CD4-positive, alpha-beta T cell treated with Interleukin-15 for 1 hour (primary cell): ENCODE results near the gene LTA.

ENCODE experiments used
- DNase-seq: peaks from one replicate; pipeline ENCODE4 v3.0.0-alpha.2; 2020

Gene LTA

DNA sequence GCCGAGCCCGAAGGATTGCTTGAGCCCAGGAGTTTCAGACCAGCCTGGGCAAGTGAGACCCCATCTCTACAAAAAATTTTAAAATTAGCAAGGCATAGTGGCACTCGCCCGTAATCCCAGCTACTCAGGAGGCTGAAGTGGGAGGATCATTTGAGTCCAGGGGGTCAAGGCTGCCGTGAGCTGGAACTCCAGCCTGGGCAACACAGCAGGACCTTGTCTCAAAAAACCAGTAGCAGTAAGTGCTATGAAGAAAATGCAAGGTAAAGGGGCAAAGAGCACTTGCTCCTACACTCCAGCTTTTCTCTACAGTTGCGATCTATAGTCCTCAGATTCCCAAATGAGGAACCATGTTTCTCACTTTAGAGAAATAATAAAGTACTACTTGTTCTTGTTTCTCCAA lies 28.4 kb upstream of the LTA start:
- no peak for DNase-seq

- DNase-seq = no peak
Measured at GRCh38 chr6:31544676-31545075, 27.4 kb upstream of the LTA start.

DNA sequence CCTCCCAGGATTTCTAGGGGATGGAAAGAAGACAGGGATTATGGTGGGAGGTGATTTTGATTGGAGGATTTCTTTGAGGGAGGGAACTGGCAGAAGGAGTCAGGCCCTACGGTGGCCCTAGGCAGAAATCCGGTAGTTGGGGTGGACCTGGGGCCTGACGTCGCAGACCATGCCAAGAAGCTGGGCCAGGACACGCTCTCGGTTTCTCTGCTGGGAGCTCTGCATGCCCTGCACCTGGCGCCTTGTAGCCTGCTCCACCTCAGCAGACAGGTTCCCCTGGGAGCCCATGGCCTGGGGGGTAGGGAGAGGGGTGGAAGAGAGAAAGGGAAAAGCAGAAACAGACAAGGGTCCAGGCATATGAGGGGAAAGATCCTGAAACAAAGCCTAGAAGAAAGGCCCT lies 26.8 kb upstream of the LTA start:
- no peak for DNase-seq

DNA sequence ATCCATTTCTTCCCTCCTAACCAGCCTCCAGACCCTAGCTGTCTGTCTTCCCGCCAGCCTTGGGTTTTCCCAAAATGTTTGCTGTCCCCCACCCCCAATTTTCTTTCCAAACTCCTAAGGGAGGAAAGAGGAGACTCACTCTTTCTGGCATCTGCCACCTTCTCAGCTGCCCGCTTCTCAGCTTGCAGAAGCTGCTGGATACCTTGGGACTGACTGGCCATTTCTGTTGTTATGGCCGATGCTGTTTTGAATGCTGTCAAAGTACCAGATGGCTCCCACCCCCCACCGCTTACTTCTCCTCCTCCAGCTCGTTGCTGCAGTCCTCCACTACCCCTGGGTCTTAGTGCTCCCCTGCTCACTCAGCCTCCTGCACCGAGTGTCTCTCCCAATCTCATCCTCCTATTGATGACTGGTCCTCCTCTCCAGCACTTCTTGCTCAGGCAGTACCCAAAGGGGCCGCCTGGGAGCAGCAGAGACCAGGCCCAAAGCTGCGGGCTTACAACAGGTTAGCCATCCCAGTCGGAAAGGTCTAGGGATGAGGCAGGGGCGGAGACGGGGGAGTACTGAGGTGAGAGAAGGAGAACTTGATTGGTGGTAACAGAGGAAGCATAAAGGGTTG lies 25.6 kb upstream of the LTA start, which contains the start of gene ATP6V1G2:
ATP6V1G2 (minus strand) TSS at position 270 of the 619 bp plus-strand sequence; CDS start at position 221, 49 bp downstream.
- peak; percentile 86 for DNase-seq

GRCh38 chr6:31546958-31547726 lies 24.9 kb upstream of the LTA start, which contains the start of gene NFKBIL1:
NFKBIL1 (plus strand) TSS chr6:31547608; CDS start chr6:31547695, 87 bp downstream.
- peak; percentile 96 for DNase-seq

DNA sequence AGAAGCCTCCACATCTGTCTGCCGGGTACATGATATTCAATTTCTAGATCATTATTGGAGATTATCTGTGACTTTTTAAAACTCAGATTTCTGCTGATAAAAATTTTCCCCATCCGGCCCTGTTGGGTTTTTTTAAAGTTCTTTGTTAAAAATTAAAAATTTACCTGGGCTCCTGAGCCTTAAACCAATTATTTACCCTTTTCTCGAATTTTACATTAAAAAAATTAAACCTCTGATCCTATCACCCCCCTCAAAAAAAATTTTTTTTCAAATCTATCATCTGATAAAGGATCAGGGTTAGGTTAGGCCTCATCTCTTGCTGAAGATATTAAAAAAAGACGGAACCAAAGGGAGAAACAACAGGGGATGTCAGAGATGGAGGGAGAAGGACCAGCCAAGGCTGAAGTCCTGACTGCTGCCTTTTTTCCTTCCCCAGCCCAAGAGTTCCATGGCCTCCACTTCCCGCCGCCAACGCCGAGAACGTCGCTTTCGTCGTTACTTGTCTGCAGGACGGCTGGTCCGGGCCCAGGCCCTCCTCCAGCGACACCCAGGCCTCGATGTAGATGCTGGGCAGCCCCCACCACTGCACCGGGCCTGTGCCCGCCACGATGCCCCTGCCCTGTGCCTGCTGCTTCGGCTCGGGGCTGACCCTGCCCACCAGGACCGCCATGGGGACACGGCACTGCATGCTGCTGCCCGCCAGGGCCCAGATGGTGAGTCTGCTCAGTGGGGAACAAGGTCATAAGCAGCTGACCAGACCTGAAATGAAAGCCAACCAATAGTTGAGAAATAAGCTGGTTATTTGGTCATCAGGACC lies 24.2 kb upstream of the LTA start:
- DNase-seq = no peak

DNA sequence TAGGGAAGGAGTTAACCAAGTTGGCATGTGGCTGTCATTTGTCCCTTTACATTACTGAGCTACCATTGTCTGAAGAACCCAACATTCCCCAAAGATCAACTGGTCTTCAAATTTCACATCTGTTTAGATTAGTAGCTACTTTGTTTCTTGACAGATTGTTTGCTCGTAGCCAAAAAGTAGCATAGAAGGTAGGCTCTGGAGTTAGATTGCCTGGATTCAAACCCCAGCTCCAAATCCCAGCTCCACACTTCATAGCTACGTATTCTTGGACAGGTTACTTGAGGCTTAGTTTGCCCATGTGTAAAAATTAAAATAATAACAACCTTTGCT lies 23.6 kb upstream of the LTA start:
- DNase-seq = no peak

DNA sequence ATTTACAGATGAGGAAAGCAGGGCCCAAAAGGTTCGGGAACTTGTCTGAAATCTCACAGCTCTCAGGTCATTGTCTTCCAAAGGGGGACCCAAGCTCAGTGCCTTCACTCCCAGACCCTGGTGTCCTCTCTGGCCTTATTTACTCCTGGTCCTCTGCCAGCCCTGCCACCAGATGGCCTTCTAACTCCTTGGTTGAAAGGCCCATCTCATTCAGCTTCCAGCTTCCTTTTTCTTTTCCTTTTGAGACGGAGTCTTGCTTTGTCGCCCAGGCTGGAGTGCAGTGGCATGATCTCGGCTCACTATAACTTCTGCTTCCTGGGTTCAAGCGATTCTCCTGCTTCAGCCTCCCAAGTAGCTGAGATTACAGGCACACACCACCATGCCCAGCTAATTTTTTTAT lies 20.7 kb upstream of the LTA start:
- peak; percentile 78 for DNase-seq

- DNase-seq = no peak
Measured at GRCh38 chr6:31556307-31556706, 15.8 kb upstream of the LTA start.

DNA sequence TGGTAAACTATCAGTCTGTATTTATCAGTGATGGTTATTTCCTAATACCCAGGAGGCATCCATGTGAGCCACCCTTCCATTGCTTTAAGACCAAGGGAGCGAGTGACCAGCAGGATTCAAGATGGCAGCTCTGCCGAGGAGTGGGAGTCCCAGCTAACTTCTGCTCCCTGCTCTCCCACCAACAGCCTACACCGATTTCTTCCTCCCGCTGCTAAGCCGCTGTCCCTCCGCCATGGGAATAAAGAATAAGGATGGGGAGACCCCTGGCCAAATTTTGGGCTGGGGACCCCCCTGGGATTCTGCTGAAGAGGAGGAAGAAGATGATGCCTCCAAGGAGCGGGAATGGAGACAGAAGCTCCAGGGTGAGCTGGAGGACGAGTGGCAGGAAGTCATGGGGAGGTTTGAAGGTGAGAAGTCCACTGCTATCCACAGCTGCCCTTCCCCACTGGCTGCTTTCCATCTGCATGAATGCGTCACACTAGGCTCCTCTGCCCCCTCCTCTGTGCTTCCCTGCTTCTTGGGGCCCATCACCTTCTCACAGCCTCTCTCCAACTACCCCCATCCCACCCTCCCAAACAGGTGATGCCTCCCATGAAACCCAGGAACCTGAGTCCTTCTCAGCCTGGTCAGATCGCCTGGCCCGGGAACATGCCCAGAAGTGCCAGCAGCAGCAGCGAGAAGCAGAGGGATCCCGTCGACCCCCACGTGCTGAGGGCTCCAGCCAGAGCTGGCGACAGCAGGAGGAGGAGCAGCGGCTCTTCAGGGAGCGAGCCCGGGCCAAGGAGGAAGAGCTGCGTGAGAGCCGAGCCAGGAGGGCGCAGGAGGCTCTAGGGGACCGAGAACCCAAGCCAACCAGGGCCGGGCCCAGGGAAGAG lies 14.4 kb upstream of the LTA start:
- DNase-seq = no peak

DNA sequence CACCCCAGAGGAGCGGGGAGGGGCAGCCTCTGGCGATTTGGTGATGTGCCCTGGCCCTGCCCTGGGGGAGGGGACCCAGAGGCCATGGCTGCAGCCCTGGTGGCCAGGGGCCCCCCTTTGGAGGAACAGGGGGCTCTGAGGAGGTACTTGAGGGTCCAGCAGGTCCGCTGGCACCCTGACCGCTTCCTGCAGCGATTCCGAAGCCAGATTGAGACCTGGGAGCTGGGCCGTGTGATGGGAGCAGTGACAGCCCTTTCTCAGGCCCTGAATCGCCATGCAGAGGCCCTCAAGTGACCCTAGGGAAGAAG lies 13.8 kb upstream of the LTA start:
- DNase-seq = no peak

GRCh38 chr6:31558631-31559500 lies 13.2 kb upstream of the LTA start:
- peak; percentile 85 for DNase-seq

DNA sequence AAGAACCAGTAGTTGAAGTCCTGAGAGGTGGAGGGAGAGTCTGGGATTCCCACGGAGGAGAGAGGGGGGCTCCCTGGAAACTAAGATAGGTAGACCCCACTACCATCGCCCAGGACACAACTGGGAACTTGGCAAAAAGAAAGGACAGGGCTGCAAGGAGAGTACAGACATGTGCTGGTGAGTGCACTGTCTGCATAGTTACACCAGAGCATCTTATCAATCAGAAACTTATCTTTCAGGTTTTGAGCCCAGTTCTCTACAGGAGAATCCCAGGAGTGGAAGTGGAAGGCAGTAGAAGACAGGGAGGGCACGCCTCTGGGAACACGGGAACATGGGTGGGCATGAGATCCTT lies 12.5 kb upstream of the LTA start:
- DNase-seq = no peak

DNA sequence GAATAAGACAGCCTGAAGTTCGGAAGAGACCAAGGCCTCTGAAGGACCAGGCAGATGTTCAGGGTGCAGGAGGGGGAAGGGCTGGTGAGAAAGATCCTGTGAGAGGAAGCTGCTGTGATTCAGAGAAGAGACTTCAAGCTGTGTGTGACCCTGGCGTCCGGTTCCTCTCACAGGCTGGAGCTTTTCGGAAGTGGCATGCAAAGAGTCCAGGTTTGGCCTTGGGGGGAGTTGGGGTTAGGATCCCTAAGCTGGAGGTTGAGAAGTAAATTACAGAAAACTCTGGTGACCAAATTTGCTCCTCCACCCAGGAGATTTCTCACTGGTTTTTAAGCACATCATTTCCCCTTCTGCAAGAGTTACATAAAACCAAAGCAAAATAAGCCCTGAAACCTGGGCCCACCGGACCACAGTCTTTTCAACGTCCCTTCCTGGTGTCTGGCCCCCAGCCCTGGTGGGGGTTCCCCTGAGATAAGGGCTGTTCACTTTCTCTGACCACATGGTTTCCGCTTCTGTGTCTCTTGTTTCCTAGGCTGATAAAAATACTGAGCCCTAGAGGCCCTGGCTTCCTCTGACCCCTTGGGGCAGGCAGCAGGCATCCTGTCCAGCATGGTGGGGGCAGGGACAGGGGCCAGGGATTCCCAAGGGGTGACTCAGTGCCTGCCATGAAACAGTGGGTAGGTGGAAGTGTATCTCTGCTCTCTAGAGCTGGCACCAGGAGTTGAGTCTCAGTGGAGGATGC lies 12.0 kb upstream of the LTA start:
- peak; percentile 80 for DNase-seq

DNA sequence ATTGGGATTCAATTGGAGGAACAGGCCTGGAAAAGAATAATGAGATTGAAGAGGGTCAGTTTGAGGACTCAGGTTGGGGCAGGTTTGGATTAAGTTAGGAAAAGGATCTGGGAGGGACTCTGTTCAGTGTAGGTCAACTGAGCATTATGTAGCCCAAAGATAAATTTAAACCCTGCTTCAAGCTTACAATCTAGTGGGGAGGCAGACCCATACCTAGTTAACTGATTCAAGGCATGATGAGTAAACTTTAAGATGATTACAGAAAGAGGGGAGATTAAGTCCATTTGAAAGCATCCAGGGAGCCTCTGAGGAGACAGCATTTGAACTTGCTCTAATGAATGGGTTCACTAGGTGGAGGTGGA lies 11.4 kb upstream of the LTA start:
- DNase-seq = no peak

GRCh38 chr6:31567531-31568370 lies 4.3 kb upstream of the LTA start:
- DNase-seq = peak; percentile 53

DNA sequence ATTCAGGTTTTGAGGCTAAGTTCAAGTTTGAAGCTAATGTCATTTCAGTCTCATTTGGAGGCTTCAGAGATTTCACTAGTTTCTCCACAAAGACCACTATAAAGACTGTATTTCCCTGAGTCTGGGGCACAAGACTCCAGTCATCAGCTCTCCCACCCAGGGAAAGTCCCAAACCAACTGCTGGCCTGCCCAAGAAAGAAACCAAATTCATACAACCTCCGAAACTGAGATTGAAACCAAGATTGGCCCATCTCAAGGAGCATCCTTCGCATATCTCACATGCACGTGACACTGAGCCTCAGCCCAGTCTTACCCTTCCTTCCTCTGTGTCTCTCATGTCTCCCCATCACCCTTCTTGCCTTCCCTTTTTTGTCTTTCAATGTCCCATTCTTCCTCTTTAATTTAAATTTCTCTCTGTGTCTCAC lies 3.5 kb upstream of the LTA start:
- DNase-seq = peak; percentile 82

GRCh38 chr6:31569861-31570536 lies 2.1 kb upstream of the LTA start:
- no peak for DNase-seq

DNA sequence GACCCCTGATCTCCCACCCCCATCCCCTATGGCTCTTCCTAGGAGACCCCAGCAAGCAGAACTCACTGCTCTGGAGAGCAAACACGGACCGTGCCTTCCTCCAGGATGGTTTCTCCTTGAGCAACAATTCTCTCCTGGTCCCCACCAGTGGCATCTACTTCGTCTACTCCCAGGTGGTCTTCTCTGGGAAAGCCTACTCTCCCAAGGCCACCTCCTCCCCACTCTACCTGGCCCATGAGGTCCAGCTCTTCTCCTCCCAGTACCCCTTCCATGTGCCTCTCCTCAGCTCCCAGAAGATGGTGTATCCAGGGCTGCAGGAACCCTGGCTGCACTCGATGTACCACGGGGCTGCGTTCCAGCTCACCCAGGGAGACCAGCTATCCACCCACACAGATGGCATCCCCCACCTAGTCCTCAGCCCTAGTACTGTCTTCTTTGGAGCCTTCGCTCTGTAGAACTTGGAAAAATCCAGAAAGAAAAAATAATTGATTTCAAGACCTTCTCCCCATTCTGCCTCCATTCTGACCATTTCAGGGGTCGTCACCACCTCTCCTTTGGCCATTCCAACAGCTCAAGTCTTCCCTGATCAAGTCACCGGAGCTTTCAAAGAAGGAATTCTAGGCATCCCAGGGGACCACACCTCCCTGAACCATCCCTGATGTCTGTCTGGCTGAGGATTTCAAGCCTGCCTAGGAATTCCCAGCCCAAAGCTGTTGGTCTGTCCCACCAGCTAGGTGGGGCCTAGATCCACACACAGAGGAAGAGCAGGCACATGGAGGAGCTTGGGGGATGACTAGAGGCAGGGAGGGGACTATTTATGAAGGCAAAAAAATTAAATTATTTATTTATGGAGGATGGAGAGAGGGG lies 1.4 kb downstream of the LTA start:
- DNase-seq = no peak
